GM21619 (cell line): ENCODE results near the gene KCNMA1.

Experiments used
- ATAC-seq: cut with Tn5 transposase; IDR thresholded peaks from one replicate; pipeline ENCODE4 v1.9.1; 2021; ENCODE audit not compliant: unreplicated experiment

KCNMA1 gene

DNA sequence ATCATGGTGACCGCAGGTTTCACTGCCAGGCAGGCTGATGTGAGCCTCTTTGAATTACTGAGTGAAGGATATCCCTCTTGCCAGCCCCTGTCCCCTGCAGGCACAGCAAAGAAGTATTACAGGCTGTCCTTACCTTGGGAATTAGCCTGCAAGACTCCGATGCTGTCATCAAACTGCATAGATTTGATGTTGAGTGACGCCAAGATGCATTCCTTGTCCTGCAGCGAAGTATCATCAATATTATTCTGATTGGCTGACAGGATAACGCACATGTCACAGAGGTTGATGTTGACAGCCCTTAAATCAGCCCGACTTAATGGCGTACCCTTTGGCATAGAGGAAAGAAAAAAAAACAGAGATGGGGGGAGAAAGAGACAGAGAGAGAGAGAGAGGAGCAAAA lies 693.0 kb downstream of the KCNMA1 start:
- no peak for ATAC-seq

DNA sequence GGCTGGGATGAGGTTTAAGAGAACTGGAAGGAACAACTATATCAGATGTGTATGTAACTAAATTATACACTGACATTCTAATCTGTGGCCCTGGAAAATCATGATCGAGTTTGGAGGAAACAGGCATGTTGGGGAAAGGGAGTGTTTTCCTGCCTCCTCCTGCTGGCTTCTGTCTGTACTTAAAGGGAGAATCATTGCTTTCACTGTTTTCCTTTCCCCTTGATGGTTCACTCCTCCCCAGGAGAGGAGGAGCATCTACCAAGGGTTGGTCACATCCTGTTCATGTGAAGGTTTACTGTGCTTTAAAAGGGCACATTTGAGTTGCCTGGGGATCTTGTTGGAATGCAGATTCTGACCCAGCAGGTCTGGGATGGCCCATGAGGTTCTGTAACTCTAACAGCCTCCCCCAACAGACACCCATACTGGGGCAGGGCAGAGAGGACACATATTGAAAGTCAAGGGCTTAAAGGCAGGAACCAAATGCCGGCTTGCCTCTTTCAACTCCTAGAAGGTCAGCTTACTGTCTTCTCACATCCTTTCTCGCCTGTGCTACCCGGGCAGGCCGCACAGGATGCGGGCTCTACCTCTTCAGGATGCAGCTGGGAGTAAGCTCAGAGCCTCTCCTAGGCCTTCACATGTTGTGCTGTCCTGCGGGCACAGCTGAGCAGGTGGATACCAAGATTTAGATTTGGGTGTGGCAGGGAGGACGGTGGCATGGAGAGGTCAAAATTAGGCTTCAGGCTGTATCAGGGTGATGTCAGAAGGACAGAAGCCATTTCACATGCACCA lies 694.8 kb downstream of the KCNMA1 start:
- no peak for ATAC-seq

GRCh38 chr10:76939933-76940468 lies 697.6 kb downstream of the KCNMA1 start:
- no peak for ATAC-seq

DNA sequence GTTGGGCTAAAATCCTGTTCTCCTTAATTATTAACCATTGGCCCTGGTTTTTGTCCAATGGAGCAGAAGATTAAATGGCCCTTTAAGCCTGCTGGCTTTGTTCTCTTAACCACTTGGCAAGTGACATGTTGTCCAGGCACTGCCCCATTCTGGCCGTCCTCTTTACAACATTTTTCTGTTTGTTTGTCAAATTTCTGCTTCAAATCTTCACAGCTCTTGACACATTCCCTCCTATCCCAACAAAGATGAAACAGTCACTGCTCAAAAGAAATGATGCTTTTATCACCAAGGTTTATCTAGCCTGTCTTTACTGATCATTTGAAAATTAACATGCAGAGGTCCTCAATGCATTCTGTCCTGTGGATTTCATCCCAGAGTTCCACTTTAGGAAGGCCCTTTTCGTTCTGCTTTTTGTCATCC lies 700.4 kb downstream of the KCNMA1 start:
- no peak for ATAC-seq

DNA sequence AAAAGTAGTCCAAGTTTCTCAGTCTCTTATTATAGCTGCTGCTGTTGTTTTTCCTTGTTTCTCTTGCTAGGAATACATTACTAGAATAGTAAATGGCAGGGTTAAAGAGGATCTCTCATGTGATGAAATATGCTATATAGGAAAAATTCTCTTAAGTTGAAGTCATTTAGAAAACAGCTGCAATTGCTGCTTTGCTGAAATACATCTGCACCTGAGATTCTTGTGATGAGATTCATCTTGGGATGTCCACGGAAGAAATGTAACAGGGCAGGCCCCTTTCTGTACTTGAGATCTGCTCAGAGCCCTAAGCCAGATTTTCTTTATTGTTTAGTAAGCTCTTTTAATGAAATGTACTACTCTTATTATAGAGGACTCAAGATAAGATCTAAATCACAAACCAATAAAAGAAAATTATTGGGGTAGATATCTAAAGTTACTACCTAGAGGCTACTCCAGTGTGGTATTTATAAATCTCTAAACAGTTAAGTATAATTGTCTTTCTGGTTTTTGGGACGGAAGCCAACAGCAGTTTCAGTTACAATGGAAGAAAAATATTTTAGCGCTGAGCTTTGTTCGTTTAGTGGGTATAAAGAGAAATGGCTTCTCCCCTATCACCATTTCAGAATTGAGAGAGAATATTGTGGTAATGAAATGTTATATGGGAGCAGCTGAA lies 701.5 kb downstream of the KCNMA1 start:
- ATAC-seq = no peak

DNA sequence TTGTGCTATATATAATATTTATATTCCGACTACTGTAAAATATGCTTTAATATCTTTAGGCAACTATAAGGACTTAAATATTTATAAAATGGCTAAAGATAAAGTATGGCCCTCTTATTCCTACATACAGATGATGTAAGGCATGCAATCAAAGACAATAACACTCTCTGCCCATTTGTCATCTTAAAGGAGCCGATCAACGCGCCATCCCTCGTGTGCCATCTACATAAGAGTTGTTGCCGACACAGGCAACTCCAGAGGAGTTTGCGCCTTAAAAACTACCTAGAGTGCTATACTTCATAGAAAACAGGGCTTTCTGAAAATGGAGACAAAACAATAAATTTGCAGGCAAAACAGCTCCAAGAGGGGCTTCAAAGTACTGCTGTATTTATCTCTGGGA lies 709.0 kb downstream of the KCNMA1 start:
- no peak for ATAC-seq

DNA sequence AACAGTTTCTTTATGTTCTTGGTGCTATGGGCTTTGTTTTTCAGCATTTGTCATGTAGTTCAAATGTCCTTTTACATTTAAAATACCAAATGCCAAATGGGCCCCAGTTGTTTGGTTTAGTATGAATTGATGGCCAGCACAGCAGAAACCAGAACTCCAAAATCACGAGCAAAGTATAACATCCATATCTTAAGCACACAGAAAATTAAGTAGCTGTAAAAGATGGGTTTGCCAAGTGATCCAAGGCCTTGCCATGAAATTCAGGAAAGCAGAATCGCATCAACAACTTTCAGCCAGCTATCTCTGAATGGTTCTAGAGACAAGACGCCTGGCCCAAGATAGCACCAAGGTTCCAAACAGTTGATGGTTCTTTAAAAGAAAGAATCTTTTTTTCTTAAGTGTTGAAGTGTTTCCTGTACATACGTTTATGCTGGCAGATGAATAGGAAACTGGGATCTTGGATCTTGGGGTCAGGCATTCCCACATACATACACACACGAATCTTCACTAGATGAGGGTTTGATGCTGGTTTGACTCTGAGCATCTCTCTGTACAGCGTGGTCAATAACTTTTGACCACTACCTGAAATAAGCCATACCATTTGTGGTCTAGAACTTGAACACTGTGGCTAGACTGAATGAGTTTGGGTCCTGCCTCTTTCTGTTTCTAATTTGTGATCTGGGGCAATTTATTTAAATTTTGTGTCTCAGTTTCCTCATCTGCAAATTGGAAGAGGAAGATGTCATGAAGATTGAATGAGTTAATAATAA lies 711.8 kb downstream of the KCNMA1 start:
- no peak for ATAC-seq

- ATAC-seq = no peak
These were observed 714.9 kb downstream of the KCNMA1 start for GRCh38 chr10:76922666-76923065.

GRCh38 chr10:76921383-76922010 lies 716.1 kb downstream of the KCNMA1 start:
- no peak for ATAC-seq

DNA sequence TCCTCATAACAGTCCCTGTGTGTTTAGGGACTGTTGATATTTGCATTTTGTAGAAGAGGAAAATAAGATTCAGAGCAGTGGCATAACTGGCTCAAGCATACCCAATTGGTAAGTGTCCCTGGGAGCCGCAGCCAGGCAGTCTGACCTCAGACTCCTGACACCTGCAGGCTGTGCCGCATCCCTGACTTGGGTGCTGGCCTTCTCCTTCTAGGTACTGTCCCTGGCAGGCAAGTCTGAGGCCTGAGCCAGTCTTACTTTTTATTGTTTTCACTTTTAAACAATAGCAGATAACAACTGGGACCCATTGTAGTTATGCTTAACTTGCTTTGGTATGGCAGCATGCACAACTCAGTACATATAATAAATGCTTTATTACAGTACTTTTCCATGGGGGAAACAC lies 717.0 kb downstream of the KCNMA1 start:
- no peak for ATAC-seq

DNA sequence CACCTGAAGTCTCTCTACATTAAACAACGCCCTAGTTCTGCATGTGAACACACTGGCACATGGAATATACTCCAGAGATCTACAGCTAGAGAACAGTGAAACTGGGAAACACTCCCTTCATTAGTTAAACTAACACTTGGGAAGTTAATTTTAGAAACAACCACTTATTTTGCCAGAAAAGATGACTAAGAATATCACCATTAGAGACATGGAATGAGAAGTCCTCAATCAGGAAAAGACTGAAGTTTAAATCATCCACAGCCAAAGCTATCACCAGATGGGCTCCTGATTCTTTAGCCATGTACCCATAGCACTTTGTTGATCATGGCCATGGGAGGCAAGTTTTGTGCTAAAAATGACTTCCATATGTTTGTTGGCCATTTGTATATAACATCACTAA lies 719.5 kb downstream of the KCNMA1 start:
- ATAC-seq = no peak

- ATAC-seq = no peak
These were observed 720.5 kb downstream of the KCNMA1 start for GRCh38 chr10:76917071-76917470.

DNA sequence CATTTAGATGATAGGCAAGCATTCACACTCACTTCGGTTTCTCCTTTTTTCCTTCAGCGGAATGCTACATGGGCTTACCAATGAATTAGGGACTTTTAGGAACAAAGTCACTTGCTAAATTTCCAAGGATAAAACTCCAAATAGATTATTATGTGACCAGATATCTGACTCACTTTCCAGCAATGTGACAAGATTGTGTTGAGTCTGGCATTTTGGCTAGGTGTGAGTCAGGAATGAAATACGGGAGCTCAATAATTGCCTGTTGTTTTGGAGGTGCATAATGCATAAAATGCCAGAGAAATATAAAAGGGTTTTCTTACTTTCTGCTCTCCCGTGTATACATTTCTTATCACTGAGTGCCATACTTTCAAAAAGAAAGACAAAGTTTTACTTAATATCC lies 721.1 kb downstream of the KCNMA1 start:
- no peak for ATAC-seq

DNA sequence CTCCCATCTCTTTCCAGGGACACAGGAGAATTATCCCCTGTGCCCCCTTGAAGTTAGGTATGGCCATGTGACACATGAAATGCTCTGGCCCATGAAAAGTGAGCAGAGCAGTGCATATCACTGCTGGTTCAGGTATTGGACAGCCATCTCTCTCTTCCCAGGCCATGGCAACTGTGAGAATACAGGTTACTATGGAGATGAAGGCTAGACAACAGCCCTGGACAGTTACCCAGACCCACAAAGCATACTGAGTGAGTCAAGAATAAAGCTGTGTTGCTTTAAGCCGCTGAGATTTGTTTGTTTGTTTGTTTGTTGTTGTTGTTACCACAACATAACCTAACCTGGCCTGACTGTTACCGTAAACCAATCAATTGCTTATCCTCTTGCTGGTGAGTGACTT lies 722.3 kb downstream of the KCNMA1 start:
- no peak for ATAC-seq

- no peak for ATAC-seq
These were observed 726.4 kb downstream of the KCNMA1 start for GRCh38 chr10:76911184-76911583.

DNA sequence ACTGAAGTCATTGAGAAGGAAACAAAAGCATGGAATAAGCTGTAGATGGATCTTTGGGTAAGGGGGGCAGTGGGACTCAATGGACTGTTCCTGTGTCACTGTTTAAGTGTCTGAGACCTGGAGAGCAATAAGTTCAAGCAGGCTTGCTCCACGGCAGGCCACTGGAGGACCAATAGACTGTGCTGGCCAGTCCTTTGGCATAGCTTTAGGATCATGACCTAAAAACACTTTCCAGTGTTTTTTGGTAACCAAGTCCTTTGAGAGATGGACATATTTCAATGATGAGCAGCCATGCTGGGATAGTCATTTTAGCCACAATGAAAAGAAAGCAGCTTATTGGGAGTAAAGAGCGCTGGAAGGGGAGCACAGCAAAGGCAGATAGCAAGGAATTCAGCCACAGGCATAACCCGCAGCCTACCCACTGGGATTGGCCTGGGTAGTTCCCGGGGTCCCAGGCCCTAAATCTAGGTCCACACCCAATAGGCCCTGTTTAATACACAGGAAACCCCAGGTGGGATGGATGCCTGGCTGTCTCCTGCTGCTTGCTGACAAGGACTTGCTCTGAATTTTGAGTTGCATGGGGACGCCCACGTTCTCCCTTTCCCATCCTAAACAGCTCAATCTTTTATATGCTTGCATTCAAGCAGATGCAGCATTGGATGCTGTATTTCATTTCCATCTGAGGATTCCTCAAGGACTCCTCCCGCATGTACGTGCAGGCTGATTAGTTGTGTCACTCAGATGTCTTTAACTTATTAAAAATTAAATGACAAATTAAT lies 727.2 kb downstream of the KCNMA1 start:
- no peak for ATAC-seq

DNA sequence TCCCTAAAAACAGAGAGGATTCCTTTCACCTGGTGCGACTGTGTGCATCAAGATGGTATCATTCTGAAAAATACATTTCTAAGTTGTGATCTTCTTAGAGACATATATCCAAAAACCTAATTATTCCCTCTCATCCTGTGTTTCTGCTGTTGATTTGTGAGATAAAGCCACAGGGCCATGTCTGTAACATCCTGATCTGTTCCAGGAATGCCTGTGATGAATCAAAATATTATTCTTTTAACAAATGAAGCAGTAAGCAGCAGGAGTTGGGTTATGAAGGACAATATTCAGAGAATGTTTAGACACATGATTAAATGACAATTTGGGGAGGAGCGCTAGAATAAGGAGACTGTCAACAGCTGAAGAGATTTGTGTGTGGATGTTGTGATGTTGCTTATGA lies 731.4 kb downstream of the KCNMA1 start:
- ATAC-seq = no peak

GRCh38 chr10:76905251-76905650 lies 732.4 kb downstream of the KCNMA1 start:
- no peak for ATAC-seq

- no peak for ATAC-seq
These were observed 734.1 kb downstream of the KCNMA1 start for GRCh38 chr10:76903387-76903945.

DNA sequence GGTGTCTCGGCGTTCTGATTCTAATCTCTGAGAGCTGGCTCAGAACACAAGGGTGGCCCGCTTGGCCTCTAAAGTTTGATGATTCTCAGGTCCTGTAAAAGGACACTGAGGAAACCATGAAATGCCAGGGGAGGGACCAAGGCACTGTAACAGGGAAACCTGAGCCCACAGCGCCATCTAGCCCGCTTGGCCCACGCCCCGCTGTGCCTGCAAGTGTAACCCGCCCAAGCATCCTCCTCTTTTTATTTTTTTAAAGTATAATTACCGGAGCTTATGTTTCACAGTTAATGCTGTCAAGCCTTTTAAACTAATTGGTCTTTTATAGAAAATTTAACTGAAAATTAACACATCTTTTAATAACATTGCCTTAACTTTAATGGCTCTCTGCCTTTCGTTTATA lies 734.7 kb downstream of the KCNMA1 start:
- ATAC-seq = no peak
